Astrocyte of the cerebellum (primary cell): ENCODE data around the gene ZNF586.
"Not testable (repeated sequence)": the region's sequence is repeated elsewhere in the genome, so short reads cannot be mapped to it uniquely, and the experiment has no call there.

ENCODE experiments used
- DNase-seq: peaks from one replicate; pipeline ENCODE4 v3.0.0-alpha.2; 2011; ENCODE audit warnings: low read depth
- H3K4me3 ChIP-seq: 2 replicates; pipeline ENCODE4 v1.5.1; 2011; ENCODE audit warnings: mild to moderate bottlenecking, low read depth, low read length, moderate library complexity
- in situ Hi-C: cut with HindIII; loops from 2 replicates; pipeline ENCODE4 v1.10.0; 2017; ENCODE audit warnings: low sequenced_read_pairs
- TF ChIP-seq, protein P1 (sequence below): IDR thresholded peaks from 2 replicates; pipeline ENCODE4 v1.5.1; 2012; ENCODE audit warnings: low read length, low read depth, moderate library complexity, mild to moderate bottlenecking; ENCODE audit errors: missing control alignments

ZNF586 gene

DNA sequence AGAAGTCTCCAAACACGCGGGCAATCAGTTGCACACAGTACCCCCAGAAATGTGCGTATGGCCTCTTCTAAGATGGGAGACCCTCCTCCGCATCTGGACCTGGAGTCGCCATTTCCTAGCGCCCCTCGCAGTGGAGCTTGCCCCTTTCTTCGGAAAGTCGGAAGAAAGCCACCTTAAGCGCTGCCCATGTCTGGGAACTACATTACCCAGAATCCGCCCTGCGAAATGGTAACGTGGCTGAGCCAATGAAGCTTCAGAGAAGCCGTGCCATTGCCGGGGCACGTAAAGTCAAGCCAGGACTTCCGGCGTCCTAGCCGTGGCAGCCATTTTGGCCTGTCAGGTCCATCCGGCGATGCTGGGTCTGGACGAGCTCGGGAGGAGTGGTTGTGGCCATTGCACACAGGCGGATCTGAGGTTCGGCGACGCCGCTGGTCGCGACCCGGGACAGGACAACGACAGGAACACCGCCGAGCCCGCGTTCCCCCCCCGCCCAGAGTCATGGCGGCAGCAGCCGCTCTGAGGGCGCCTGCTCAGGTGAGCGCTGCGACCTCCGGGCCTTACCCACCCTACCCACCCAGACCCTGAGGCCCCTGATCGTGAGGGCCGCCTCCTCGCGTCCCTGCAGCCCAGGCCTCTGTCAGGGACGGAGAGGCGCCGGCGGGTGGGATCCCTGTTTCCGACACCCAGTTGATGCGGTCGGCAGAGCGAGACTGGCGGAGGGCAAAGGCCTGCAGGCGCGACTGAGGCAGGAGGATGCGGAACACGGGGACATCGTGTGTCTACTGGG is at the start of gene ZNF586:
TSS of gene ZNF586 (plus strand) at position 332 of the 787 bp plus-strand sequence. CDS start at position 499, 167 bp downstream.
- TF ChIP-seq, protein P1, sequence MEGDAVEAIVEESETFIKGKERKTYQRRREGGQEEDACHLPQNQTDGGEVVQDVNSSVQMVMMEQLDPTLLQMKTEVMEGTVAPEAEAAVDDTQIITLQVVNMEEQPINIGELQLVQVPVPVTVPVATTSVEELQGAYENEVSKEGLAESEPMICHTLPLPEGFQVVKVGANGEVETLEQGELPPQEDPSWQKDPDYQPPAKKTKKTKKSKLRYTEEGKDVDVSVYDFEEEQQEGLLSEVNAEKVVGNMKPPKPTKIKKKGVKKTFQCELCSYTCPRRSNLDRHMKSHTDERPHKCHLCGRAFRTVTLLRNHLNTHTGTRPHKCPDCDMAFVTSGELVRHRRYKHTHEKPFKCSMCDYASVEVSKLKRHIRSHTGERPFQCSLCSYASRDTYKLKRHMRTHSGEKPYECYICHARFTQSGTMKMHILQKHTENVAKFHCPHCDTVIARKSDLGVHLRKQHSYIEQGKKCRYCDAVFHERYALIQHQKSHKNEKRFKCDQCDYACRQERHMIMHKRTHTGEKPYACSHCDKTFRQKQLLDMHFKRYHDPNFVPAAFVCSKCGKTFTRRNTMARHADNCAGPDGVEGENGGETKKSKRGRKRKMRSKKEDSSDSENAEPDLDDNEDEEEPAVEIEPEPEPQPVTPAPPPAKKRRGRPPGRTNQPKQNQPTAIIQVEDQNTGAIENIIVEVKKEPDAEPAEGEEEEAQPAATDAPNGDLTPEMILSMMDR = no peak
- H3K4me3 ChIP-seq = peak within 1 kb of the TSS; percentile 72
- DNase-seq = peak; percentile 86
- in situ Hi-C loops = no loop called here

DNA sequence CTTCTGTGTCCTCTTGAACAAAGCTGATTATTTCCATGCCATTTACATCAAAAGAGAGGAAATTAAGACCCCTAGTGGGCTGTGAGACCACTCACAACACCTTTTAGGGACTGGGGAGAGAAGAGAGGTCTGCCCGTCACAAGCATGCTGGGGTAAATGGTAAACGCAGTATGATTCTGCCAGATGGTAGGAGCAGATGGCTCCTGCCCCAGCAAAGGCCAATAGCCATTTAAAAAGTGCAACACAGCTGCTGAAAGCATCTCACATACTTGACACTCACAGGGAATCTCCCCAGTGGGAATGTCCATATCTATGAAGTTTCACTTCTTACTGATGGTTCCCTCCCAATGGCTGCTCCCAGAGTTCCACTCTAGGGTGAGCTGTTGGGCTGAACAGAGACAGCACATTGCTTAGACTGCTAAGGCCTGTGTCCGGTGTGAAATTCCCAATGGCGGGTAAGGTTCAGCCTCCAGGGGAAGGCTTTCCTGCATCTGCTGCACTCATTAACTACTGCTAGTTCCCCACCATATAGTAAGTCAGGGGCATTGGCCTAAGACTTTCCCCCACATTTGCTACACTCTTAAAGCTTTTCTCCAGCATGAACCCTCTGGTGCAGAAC is 49.5 kb upstream of the ZNF586 start:
- TF ChIP-seq, protein P1 = no peak
- no peak overlapping the region for H3K4me3 ChIP-seq
- in situ Hi-C loops = no loop called here
- DNase-seq = no peak

DNA sequence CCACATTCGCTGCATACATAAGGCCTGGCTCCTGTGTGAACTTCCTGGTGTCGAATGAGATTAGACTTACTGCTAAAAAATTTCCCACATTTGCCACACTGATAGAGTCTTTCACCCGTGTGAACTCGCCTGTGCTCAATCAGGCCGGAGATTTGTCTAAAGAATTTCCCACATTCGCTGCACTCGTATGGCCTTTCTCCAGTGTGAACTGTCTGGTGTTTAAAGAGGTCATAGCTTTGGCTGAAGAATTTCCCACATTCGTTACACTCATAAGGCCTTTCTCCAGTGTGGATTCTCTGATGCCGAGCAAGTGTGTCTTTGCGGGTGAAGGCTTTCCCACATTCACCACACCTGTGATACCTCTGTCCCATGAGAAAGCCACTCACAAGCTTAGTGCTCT is 48.6 kb upstream of the ZNF586 start:
- TF ChIP-seq, protein P1 = no peak
- H3K4me3 ChIP-seq = no peak overlapping the region
- DNase-seq = no peak
- in situ Hi-C loops = no loop called here

DNA sequence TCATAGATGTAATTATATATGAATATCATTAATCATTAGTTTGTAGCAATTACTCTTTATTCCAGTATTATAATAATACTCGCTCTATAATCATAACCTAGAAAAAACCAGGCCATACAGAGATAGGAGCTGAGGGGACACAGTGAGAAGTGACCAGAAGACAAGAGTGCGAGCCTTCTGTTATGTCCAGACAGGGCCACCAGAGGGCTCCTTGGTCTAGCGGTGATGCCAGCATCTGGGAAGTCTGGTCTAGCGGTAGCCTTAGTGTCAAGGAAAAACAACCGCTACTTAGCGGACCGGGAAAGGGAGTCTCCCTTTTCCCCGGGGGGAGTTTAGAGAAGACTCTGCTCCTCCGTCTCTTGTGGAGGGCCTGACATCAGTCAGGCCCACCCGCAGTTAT is 31.2 kb upstream of the ZNF586 start:
- TF ChIP-seq, protein P1 = peak; percentile 47
- in situ Hi-C loops, DNase-seq, H3K4me3 ChIP-seq: not testable (repeated sequence)

DNA sequence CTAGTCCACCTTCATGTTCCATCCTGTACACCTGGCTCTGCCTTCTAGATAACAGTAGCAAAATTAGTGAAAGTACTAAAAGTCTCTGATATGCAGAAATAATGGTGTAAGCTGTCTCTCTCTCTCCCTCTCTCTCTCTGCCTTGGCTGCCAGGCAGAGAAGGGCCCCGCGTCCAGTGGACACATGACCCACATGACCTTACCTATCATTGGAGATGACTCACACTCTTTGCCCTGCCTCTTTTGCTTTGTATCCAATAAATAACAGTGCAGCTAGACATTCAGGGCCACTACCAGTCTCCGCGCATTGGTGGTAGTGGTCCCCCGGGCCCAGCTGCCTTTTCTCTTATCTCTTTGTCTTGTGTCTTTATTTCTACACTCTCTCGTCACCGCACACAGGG is 30.7 kb upstream of the ZNF586 start:
- in situ Hi-C loops, DNase-seq, H3K4me3 ChIP-seq: not testable (repeated sequence)

DNA sequence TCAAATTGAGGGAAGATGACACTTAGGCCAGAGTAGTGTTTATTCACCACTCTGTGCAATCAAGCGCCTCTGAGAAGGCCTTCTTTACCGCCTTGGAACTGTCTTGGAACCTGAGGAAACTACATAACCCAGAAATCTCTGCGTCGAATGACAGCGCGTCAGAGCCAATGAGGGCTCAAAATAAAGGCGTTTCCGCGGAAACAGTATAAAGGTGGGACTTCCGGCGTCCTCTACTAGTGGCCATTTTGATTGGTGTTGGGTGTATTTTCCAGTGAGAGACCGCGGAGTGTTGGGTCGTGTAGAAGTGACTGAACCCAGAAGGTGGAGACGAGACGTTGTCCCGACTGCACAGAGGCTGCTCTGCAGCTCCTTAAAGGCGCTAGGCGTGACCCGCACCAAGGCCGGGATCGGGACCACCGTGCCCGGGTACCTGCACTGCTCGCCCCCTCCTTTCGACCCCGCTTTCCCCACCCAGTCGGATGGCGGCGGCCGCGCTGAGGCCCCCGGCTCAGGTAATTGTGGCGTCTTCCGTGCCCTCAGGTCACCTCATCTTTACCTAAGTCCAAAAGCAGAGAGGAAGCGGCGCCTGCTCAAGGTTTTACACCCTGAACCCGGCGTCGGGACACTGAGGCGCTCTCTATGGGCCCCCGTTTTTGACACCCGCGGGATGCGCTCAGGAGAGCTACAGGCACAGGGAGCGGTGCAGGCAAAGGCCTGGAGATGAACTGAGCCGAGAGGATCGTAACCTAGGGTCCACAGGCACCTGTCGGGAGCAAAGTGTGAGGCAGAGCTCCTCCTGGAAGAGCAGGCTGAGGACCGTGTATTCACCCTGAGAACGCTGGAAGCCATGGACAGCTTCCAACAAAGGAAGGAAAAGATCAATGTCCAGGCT is 22.6 kb upstream of the ZNF586 start, which contains the start of gene ZNF776:
TSS of gene ZNF776 (plus strand) at position 236 of the 892 bp plus-strand sequence. CDS start at position 480, 244 bp downstream.
- TF ChIP-seq, protein P1 = no peak
- peak within 1 kb of the TSS; percentile 96 for H3K4me3 ChIP-seq
- in situ Hi-C loops = no loop called here
- DNase-seq = peak; percentile 88

DNA sequence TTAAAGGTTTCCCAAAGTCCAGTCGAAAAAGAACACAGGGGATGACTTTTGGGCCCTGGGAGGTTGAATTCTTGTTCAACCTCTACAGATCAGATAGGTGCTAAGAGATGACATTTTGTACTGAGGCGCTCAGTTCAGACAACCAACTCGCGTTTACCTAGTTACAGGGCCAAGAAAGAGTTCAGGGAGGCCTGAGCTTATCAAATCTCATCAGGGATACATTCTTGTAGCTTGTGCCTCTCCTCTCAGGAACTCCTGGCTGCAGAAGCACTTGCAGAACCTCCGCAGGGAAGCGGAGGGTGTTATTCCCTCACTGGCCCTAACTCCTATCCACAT is 22.0 kb upstream of the ZNF586 start:
- no peak for DNase-seq
- TF ChIP-seq, protein P1 = no peak
- in situ Hi-C loops = no loop called here
- peak overlapping the region; percentile 96 for H3K4me3 ChIP-seq
